LNCaP clone FGC (cell line): ENCODE data around the gene B3GLCT.

Experiments used
- DNase-seq: peaks from one replicate; pipeline ENCODE4 v3.0.0-alpha.2; 2011; ENCODE audit warnings: low read depth
- H3K4me3 ChIP-seq: 2 replicates; pipeline ENCODE4 v1.5.1; 2011; ENCODE audit warnings: mild to moderate bottlenecking, low read depth, low read length, control low read depth
- TF ChIP-seq, protein P1 (sequence below): IDR thresholded peaks from 2 replicates; pipeline ENCODE4 v1.5.1; 2012; ENCODE audit warnings: mild to moderate bottlenecking; ENCODE audit not compliant: control insufficient read depth, insufficient read depth; ENCODE audit errors: extremely low read depth

The B3GLCT gene

DNA sequence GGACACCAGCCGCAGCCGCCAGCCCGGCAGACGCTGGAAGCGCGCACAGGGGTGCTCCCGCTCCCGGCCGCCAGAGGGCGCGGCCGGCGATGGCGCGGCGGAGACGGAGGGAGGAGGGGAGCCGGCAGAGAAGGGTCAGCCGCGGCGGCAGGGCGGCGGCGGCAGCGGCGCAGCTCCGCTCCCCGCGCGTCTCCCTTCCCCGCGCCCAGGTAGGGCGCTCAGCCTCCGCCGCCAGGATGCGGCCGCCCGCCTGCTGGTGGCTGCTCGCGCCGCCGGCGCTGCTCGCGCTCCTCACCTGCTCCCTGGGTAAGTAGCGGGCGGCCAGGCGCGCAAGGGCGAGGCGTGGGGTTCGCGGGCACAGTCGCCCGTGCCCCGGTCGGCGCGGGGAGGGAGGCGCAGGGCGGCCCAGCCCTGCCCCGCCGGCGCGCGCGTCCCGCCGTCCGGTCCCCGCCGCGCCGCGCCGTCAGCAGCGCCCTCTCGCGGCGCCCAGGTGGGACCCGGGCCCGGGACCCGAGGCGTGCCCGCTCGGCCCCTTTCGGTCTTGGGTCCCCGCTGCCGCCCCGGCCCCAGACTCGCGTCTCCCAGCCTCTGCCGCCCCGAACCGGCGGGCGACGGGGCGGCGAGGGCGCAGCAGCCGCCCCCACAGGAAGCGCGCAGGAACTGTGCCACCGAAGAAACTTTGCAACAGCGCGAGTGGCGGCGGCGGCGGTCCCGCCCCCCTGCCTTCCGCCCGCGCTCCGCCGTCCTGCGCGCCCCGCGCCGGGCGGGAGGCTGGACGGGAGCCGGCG is at the start of gene B3GLCT:
TSS of gene B3GLCT (plus strand) at position 127 of the 788 bp plus-strand sequence. CDS start at position 237, 110 bp downstream.
- TF ChIP-seq, protein P1, sequence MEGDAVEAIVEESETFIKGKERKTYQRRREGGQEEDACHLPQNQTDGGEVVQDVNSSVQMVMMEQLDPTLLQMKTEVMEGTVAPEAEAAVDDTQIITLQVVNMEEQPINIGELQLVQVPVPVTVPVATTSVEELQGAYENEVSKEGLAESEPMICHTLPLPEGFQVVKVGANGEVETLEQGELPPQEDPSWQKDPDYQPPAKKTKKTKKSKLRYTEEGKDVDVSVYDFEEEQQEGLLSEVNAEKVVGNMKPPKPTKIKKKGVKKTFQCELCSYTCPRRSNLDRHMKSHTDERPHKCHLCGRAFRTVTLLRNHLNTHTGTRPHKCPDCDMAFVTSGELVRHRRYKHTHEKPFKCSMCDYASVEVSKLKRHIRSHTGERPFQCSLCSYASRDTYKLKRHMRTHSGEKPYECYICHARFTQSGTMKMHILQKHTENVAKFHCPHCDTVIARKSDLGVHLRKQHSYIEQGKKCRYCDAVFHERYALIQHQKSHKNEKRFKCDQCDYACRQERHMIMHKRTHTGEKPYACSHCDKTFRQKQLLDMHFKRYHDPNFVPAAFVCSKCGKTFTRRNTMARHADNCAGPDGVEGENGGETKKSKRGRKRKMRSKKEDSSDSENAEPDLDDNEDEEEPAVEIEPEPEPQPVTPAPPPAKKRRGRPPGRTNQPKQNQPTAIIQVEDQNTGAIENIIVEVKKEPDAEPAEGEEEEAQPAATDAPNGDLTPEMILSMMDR: peak; percentile 88
- DNase-seq: peak; percentile 18
- H3K4me3 ChIP-seq: peak within 1 kb of the TSS; percentile 62

DNA sequence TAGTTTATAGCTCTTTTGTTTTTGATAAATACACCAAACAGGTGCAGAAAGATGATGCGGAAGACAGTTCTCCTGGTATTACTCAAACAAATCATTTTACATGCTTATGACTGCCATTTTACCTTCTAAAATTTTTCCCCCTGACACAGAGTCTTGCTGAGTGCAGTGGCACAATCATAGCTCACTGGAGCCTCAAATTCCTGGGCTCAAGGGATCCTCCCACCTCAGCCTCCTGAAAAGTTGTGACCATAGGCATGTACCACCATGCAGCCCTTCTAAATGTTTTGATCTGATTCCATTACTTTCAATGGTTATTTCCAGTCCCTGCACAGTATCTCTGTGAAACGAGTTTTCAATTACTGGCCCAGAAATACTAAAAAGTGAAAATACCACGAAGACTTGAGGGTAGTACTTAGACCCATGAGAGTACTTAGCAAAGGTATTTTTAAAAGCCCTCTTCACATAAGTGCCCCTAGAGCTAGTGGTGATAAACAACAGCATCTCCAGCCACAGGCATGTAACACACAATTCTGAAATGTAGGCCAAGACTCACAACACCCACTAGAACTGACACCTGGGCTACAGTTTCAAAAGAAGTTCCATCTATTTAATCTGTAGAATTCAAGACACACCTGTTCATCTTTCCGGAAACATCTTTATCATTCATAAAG is 49.3 kb upstream of the B3GLCT start:
- H3K4me3 ChIP-seq: no peak overlapping the region
- TF ChIP-seq, protein P1: no peak
- no peak for DNase-seq

DNA sequence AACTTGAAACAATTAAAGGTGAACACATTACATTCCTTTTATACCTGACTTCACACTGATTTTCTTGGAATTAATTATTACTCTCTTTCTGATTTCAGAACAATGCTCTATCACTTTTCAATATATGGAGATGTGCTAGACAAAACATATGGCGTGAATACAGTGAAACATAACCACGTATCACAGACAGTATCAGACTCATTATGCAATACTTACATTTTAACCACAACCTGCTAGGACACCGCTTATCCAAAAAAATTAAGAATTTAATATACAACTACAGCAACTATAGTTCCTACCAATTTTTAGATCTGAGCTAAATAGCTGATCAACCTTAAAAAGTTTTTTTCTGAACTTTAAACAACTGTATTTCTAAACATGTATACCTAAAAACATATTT is 47.9 kb upstream of the B3GLCT start:
- H3K4me3 ChIP-seq: no peak overlapping the region
- TF ChIP-seq, protein P1: no peak
- no peak for DNase-seq

DNA sequence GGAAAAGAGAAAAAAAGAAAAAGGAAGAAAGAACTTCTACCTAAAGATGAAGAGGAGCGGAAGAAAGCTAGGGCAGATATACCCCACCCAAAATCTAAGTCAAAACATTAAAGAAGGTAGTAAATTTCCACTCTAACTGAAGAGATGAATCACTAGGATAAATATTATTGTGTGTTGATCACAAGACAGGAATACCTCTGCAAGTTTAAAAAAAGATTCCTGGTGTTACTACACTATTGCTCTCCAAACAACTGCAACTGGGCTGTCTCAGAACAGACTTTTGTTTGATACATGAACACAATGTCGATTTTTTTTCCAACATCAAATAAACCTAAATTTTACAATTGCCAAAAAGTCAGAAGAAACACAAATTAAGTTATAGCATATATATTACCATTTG is 44.8 kb upstream of the B3GLCT start:
- H3K4me3 ChIP-seq: no peak overlapping the region
- TF ChIP-seq, protein P1: no peak
- DNase-seq: no peak

DNA sequence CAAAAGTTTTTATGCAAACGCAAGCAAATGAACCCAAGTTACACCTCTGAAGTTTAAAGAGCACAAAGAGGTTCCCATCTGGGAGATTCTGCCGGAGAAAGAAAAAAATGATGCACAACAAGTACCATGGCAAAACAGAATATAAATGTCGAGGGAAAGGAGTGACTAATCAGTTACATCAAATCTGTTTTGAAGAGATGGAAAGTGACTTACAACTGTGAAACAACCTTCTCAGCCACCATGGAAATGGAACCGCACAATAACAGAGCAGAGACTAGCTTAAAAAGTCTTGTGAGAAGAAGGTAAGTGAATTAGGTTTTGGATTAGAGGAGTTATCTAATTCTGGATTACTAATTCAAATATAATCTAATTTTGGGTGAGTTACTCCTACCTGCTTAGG is 40.5 kb upstream of the B3GLCT start:
- TF ChIP-seq, protein P1: no peak
- DNase-seq: no peak
- H3K4me3 ChIP-seq: no peak overlapping the region

DNA sequence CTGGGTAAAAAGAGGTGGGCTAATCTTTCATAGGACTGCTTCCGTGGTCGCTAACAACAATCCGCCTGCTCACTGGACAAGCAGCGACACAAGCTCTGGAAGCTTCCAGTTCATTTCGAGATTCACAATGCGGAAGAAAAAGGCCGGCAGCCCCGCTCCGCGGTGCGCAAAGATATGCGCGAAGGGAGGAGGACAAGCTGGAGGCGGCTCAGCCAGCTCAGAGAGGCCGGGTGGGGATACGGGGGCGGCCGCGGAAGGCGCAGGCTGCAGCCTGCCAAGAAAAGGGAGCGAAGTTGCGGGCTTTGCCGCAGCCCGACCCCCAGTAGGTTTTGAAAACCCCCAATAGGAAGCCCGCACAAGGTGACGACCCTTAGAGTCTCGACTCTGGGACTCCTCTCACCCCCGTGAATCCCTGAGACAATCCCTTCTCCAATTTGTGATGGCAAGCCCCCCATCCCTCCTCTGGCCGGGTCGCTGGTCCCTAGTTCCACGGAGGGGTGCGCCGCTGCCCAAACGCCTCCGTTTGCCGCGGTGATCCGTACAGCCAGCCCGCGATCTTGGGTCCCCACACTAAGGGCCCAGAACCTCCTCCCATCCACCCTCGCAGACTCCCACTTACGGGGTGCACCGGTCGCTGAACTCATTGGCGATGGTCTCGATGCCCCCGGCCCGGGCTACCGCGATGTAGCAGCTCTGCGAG is 38.8 kb upstream of the B3GLCT start:
- H3K4me3 ChIP-seq: peak overlapping the region; percentile 92
- DNase-seq: peak; percentile 13
- TF ChIP-seq, protein P1: no peak
